Frontal cortex (tissue), 4 donors: ENCODE measurements around the gene ZNF107. TPM values are rescaled to one million over a fixed set of nuclear protein-coding genes. Genes with fewer than 3 reads are reported as not detected.

Experiments
- DNase-seq, 2 donors: peaks; one replicate each; pipeline ENCODE4 v3.0.0; 2012; ENCODE audit warnings: low spot score in 2 of 2
- FAIRE-seq: peaks from 2 replicates; lab custom pipeline; 2012; peaks lifted over from hg19 to GRCh38; lab: Jason Lieb, UNC
- total RNA-seq: library from RNA; depleted of rRNA; stranded (reverse); fragments of >200 nt; gene quantifications from one replicate; pipeline ENCODE4 v1.2.3, GENCODE V29; 2014
- donor health status: control.
- donor health status: control.
- donor health status: control.

ZNF107 gene
- total RNA-seq: 11.0 TPM

DNA sequence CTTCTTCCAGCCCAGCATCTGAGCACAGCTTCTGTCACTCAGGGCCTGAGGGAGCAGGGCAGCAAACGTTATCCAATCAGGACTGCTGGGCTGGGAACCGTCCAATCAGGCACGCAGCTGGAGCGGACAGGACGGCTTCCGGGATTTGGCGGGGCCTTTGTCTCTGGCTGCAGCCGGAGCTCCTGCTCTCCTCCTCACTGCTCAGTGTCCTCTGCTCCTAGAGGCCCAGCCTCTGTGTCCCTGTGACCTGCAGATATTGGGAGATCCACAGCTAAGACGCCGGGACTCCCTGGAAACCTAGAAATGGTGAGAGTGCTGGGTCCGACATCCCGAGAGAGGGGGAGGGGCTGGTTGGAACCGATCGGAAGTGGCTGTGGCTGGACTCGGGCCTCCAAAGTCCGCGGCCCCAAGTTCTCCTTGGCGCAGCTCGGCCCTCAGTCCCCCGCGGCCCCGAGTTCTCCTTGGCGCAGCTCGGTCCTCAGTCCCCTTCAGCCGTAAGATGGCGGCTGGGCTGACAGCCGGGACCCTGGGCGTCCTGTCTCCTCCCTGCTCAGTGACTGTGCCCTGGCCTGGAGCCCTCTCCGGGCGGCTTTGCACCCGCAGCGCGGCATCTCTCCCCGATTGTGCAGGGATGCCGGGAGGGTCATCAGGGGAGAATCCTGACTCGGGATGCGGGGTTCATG lies at the start of gene ZNF107:
TSS of gene ZNF107 (plus strand) at position 154 of the 683 bp plus-strand sequence. CDS start at position 304, 150 bp downstream.
- peak; percentile 88 for FAIRE-seq

DNA sequence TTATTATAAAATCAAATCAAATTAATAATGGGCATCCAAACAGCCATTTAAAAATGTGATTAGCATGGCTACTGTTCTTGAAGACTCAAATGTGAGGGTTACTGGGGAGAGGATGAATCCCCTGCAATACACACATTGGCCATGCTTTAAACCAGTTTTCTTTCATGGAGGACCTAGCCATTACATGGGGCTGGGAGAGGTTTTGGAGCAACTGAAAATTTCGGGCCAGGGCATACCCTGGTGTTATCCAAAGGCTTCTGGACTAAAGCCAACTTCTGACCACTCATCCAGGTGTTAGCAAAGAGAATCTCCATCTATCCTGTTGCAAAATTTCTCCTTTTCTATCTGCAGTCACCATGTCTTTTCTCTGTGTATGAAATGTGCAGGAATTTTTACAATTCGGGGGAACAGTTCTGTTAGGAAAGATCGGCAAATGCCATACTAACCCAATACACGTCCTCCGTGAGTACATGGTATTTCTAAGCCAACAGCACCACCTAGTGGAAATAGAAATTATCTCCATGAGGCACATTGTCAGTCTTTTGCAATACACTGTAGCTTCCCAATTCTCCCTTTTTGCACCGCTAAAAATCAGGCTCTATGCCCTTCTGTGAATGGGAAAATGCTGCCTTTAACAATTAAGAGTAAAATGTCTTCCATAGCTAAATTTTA lies 47.0 kb upstream of the ZNF107 start:
- FAIRE-seq (no peak), DNase-seq (peak in 1 of 2 donors; percentile 14)

More for the DNA sequence above, at the start of gene ZNF107:
- DNase-seq: peak; percentile 54 to 77

DNA sequence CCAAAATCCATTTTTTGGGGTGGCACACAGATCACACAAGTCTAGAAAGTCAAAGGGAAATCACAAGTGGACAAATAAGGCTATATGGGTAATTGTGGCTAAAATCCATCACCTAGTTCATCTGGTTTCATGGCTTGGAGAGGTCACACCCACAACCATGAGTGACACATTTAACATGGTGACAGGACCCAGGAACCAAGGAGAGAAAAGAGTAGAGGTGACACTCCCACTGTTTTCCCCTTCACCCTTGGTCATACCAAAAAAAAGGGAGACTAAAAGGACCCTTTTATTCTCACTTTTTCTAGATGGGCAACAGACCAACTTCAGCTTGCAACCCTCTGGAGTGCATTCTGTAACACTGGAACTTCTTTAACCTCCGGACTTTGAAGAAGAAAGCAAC lies 46.2 kb upstream of the ZNF107 start:
- DNase-seq (no peak), FAIRE-seq (no peak)

DNA sequence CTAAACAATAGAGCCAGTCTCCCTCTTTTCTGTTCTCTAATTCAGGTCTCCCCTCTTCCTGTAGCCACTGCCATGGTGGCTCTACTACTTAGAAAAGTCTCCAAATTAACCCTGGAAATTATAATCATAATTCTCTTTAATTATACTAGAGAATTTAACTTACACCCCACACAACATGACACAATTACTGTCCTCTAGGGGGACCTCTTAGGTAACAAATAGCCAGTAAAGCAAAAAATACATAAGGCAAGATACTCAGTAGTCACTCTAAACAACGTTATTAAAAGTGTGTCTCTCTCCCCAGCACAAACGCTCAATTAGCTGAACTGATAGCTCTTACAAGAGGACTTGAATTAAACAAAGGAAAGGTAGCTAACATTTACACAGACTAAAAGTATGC lies 44.3 kb upstream of the ZNF107 start:
- DNase-seq (no peak), FAIRE-seq (no peak)

DNA sequence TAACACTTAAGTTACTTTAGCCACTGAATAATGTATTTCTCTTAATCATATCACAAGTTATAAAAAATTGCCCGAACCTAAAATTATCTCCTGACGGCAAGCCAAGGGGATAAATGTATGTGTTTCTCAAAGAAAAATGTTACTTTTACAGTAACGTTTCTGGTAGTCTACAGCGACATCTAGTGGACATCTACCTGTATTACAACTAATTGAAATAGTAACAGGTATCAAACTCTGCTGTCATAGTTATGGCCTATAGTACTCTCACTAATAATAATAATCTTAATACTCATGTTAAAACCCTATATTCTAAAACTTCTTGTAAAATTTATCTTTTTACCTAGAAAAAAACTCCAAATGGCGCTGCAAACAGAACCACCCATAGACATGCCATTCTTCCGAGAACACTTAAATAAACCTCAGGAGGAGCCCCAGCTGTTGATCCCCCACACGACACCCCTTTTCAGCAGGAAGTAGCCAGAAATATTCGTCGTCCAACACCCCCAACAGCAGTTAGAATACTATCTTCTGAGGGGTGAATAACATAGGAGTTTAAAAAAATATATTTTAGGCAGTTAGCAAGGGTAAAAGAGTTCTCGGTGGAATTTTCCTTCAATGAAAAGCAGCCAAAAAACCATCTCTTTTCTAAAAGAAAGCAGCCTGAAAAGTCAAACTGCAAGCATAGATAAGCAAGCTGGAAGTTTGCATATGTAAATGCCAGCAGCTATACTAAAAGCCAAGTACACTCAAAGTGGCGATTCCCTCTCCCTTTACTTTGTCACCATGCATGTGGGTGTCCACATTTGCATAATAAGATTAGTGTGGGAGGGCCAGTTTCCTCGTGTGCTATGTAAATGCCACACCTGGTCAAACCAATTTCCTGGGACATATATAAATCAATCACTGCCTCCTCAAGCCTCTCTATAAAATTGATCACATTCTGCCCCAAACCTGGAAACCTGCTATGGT lies 40.5 kb upstream of the ZNF107 start:
- peak; percentile 65 for FAIRE-seq
- DNase-seq: peak in 1 of 2 donors; percentile 10

DNA sequence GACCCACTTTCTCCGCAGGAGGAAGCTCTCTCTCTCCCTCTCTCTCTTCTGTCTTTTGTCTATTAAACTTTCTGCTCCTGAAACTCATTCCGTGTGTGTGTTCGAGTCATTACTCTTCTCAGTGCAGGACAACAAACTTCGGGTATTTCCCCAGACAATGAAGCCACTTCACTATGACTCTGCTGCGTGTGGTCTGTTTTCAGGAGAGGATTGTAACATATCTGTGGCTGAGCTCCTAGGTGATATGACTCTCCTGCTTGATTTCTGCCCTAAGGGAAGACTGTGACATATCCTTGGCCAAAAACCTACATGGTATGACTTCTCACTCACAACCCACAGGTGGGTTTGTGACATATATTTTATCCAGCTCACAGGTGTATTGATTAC lies 39.9 kb upstream of the ZNF107 start:
- no peak for DNase-seq
- no peak for FAIRE-seq

DNA sequence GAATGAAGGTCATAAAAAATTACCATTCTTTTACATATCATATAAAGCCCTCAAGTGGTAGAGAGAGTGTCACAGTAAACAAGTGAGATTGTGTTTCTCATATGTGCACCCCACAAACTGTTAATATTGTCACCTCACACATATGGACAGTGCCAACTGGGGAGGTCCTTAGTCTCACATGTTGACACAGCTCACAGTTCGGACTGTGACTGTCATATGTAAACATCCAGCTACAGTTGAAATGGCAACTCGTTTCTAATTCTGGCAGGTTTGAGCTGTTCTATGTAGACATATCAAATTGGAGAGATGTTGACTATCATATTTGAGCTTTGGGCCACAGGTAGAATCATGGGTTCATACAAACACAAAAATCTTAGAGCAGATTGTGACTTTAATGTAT lies 39.4 kb upstream of the ZNF107 start:
- no peak for DNase-seq
- no peak for FAIRE-seq

DNA sequence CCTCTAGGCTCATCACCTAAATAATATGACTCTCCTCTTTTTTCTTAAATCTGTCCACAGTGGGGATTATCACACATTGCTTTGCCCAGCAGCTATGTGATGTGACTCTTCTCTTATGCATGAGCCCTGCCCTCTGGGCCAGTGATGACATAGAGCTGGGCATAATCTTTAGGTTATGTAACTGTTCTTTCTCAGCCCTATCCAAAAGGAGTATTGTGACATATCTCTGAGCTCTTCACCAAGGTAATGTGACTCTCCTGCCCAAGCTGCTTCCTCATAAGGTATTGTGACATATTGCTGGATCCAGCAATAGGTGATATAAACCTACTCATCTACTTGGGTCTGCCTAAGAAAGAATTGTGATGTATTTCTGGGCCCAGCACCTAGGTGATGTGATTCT lies 37.7 kb upstream of the ZNF107 start:
- DNase-seq: no peak

DNA sequence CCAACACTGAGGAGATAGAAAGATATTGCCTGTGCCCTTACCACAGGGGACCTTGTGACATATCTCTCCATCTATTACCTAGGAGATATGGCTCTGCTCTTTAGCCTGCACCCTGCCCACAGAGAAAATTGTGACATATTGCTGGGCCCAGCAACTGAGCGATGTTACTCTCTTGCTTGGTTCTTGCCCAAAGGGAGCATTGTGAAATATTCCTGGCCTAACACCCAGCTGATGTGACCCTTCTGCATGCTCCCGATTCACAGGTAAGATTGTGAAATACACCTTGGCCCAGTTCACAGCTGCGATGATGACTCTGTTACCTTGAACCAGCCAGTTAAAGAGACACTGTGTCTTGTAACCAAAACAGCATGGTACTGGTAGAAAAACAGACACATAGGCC lies 37.2 kb upstream of the ZNF107 start:
- no peak for FAIRE-seq
- no peak for DNase-seq

More for the DNA sequence above, 37.7 kb upstream of the ZNF107 start:
- FAIRE-seq: no peak

DNA sequence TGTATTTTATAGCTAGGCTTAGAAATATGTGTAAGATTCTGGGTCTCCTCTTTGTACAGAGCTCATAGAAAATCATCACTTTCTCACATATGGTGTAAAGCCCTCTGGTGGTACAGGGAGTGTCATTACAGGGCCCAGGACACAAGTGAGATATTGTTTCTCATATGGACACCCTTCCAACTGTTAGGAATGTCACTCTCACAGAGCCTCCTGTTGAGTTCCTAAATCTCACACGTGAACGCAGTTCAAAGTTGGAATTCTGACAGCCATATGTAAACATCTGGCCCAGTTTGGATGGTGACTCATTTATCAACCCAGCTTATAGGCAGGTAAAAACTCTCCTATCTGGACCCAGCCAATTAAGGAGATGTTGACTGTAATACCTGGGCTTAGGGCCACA lies 35.4 kb upstream of the ZNF107 start:
- DNase-seq: no peak
- no peak for FAIRE-seq

DNA sequence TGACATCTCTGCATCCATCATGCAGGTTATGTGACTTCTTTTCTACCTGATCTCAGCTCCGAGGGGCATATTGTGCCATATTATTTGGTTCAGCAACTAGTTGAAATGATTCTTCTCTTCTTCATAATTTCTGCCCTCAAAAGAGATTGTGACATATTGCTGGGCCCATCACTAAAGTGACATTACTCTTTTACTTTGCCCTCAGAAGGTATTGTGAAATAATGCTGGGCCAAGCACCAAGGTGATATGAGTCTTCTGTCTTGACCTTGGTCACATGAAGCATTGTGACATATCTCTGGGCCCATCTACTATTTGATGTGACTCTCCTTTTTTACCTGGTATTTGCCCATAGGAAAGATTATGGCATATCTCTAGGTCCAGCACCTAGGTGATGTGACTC lies 33.9 kb upstream of the ZNF107 start:
- DNase-seq (no peak), FAIRE-seq (no peak)

DNA sequence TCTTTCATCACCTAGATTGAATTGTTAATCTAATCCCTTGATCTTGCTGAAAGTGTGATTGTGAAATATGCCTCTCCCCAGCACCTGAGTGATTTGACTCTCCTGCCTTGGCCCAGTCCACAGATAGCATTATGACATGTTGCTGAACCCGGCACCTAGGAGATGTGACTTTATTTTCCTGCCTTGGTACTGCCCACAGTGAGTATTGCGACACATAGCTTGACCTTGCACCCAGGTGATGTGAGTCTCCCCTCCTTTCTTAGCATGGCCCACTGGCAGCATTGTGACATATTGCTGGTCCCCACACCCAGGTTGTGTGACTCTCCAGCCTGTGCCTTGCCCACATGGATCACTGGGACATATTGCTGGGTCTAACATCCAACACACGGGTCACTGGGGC lies 32.5 kb upstream of the ZNF107 start:
- DNase-seq: no peak
- FAIRE-seq: no peak

DNA sequence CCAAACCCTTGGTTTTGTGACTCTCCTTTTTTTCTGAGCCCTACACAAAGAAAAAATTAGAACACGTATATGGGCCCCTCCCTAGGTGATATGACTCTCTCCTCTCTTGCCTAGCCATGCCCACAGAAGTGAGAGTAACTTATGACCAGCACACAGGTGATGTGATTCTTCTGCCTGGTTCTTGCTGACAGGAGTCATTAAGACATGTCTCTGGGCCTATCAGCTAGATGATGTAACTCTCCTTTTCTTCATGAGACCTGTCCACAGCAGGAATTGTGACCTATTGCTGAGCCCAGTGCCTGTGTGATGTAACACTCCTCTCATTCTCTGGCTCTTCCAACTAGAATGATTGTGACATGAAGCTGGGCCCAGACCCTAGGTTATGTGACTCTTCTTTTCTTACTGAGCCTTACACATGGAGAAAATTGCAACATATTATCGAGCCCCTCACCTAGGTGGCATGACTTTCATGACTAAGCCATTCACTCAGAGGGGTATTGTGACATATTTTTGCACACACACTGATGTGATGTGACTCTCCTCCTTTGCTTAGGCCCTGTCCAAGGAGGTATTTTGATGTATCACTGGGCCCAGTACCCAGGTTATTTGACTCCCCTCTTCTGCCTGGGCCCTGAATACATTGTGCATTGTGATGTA lies 31.4 kb upstream of the ZNF107 start:
- no peak for DNase-seq
- no peak for FAIRE-seq

DNA sequence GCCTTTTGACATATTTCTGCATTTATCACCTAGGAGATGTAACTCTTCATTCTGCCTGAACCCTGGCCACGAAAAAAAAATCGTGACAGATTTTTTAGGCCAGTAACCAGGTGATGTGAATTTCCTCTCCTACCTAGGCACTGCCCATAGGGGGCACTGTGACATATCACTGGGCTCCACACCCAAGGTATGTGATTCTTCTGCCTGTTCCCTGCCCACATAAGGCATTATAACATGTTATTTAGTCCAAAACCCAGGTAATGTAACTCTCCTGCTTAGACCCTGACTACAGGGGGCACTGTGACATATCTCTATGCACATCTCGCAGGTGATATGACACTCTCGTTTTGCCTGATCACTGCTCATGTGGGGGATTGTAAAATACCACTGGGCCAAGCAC lies 29.5 kb upstream of the ZNF107 start:
- FAIRE-seq: no peak
- DNase-seq: no peak

DNA sequence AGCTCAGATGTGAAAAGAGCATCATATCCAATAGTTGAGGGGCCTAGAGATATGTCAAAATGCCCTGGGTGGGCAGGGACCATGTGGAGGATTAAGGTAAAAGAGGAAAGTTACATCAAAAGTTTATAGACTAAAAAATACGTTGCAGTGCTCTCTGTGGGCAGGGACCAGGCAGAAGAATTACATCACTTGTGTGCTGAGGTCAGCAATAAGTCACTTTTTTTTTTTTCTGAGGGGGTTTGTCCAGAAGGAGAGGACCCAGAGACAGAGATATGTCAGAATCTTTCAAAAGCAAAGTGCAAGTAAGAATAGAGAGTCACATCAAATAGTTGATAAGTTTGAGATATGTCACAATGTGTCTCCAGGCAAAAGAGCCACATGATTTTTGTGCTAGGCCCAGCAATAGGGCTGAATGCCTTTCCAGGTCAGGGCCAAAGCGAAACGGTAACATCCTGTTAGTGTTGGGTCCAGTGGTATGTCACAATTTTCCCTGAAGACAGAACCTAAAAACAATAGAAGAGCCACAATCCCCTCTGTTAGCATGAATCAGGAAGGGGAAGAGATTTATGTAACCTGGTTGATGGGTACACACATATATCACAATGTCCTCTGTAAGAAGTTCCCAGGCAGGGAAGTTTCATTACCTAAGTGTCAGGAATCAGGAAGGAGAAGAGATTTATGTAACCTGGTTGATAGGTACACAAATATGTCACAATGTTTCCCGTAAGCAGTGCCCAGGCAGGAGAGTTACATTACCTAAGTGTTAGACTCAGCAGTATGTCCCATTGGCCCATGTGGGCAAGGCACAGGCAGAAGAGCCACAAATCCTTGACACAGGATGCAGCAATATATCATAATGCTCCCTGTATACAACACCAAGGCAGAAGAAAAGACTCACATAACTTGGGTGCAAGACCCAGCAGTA lies 28.1 kb upstream of the ZNF107 start:
- DNase-seq: no peak
- FAIRE-seq: no peak

DNA sequence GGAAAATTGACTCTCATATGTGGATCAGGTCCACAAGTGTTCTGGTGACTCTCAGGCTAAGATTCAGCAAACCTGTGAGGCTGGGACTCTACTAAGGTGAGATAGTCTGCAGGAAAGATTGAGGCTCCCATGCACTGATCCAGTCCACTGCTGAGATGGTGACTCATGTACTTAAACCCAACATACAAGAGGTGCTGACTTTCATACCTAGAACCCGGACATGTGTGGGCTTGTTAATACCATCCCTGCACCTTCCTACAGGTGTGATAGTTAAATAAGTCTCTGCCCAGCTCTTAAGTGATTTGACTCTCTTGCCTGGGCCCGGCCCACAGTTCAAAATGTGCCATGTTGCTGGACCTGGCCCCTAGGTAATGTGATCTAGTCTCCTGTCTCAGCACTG lies 27.1 kb upstream of the ZNF107 start:
- FAIRE-seq: no peak
- DNase-seq: no peak

DNA sequence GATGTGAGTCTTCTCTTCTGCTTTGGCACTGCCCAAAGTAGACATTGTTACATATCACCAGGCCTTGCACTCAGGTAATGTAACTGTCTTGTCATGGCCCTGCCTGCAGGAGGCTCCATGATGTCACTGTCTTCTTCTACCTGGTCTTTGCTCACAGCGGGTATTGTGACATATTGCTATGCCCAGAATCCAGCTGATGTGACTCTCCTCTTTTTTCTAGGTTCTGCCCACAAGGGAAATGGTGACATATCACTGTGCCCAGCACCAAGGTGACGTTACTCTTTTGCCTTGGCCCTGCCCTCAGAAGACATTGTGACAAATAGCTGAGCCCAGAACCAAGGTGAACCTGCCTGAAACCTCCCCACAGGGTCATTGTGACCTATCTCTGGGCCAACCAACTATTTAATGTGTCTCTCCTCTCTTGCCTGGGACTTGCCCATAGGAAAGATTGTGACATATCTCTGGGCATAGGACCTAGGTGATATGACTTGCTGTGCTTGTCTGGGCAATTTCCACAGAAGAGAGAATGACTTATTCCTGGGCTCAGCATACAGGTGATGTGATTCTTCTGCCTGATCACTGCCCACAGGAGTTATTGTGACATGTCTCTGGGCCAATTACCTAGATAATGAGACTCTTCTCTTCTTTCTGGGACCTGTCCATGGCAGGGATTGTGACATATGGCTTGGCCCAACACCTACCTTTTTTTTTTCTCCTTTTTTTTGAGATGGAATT lies 26.5 kb upstream of the ZNF107 start:
- DNase-seq (no peak), FAIRE-seq (no peak)

DNA sequence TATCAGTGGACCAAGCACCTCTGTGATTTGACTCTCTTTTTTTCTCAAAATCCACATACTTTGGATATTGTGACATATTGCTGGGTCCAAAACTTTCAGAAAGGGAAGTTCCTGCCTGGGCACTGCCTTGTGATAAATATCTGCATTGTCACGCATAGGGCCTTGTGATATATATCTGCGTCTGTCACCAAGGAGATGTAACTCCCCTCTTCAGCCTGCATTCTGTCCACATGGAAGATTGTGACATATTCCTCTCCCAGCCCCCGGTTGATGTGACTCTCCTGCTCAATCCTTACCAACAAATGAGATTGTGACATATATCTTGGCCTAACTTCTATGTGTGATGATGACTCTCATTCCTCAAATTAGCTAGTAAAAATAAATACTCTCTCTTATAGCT lies 25.4 kb upstream of the ZNF107 start:
- no peak for FAIRE-seq
- DNase-seq: no peak
